Lung (tissue), 12 donors: ENCODE measurements around the gene DCN. TPM values are rescaled to one million over a fixed set of nuclear protein-coding genes. Genes with fewer than 3 reads are reported as not detected.

Experiments
- ATAC-seq: fragments of 200-7000 bp; cut with Tn5 transposase; one replicate; pipeline ENCODE4 v1.9.1; 2020; ENCODE audit warnings: moderate number of reproducible peaks; ENCODE audit not compliant: insufficient read depth, low FRiP score
- DNase-seq, 3 donors: peaks; one replicate each; pipeline ENCODE4 v3.0.0-alpha.2; 2013 to 2017
- H3K27ac ChIP-seq, 2 donors: one replicate each; pipeline ENCODE4 v1.5.1; 2013; ENCODE audit warnings: mild to moderate bottlenecking in 2 of 2, moderate library complexity in 2 of 2, control low read depth in 1 of 2, inconsistent platforms in 1 of 2, low read depth in 1 of 2, low read length in 1 of 2
- H3K27me3 ChIP-seq, 3 donors: one replicate each; pipeline ENCODE4 v1.5.1; 2013; ENCODE audit warnings: low read length in 2 of 3; ENCODE audit not compliant: control insufficient read depth in 3 of 3, insufficient read depth in 3 of 3
- H3K36me3 ChIP-seq, 4 donors: one replicate each; pipeline ENCODE4 v1.5.1; 2013; ENCODE audit warnings: low read length in 4 of 4, mild to moderate bottlenecking in 1 of 4, moderate library complexity in 1 of 4; ENCODE audit not compliant: control insufficient read depth in 4 of 4, insufficient read depth in 4 of 4
- H3K4me1 ChIP-seq, 5 donors: one replicate each; pipeline ENCODE4 v1.5.1; 2013; ENCODE audit warnings: low read length in 5 of 5, mild to moderate bottlenecking in 2 of 5, moderate library complexity in 1 of 5; ENCODE audit not compliant: control insufficient read depth in 5 of 5, insufficient read depth in 5 of 5
- H3K4me3 ChIP-seq: one replicate; pipeline ENCODE4 v1.5.1; 2013; ENCODE audit warnings: mild to moderate bottlenecking, control low read depth, moderate library complexity
- H3K9ac ChIP-seq, 2 donors: one replicate each; pipeline ENCODE4 v1.5.1; 2013; ENCODE audit warnings: low read length in 2 of 2, control low read depth in 1 of 2; ENCODE audit not compliant: insufficient read depth in 1 of 2
- H3K9me3 ChIP-seq, 4 donors: one replicate each; pipeline ENCODE4 v1.5.1; 2013; ENCODE audit warnings: low read length in 3 of 4, mild to moderate bottlenecking in 1 of 4, moderate library complexity in 1 of 4; ENCODE audit not compliant: control insufficient read depth in 4 of 4, insufficient read depth in 3 of 4
- whole genome bisulfite sequencing, 2 donors: extraction: QIAGEN DNeasy Blood & Tissue Kit; methylation state at CpG; one replicate each; pipeline ENCODE4 v1.1.7; 2013; 5-methylcytosine and 5-hydroxymethylcytosine counted together
- polyA plus RNA-seq, 2 donors: library from polyadenylated mRNA; stranded (reverse); fragments of 200-250 nt; gene quantifications; one replicate each; pipeline ENCODE4 v1.2.1, GENCODE V29; 2013
- total RNA-seq, 2 donors: library from RNA; depleted of rRNA in 1 of 2; stranded (reverse); fragments of >200 nt in 1 of 2; gene quantifications; one replicate each; pipeline ENCODE4 v1.2.1, GENCODE V29; 2014 to 2021
- TF ChIP-seq, protein P1 (sequence below): IDR thresholded peaks from 2 replicates; pipeline ENCODE4 v1.5.1; 2012; ENCODE audit warnings: mild to moderate bottlenecking; ENCODE audit errors: control extremely low read depth, extremely low read depth
- donor health status: control.
- donor health status: control.
- donor health status: Bipolar disorder and iron deficiency.
- donor health status: healthy.
- donor health status: DM: yes; HTN: yes; CAD: no.

DCN gene
- total and polyA plus RNA-seq, 4 donors, result 178 to 1,047 (median 509) TPM

DNA sequence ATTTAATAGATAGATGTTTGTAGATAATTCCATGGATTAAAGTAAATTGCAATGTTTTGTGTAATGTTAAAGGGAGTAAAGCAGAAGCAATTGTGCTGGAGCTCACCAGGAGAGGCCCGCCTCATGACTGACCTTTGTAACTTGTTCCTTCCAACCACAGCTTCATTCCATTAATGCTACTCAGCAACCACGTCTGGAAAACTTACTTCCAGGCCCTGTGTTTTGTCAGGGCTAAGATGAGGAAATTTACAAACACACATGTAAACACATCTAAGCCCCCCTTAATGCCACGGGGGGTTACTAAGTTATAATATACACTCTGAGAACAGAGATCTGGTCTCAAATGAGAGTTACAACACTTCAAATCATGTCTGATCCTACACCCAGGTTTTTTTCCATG, 83.7 kb downstream of the DCN start:
- ATAC-seq, result peak; percentile 34
- DNase-seq, result no peak
- 21 to 66% methylated on average over 3 of the region's 3 CpGs for WGBS, 2 donors
- Histone ChIP-seq H3K9me3 (no peaks in the 10 kb centered on the region), H3K27me3 (no peaks in the 10 kb centered on the region), H3K36me3 (peaks cover 0 to 11% (median 3%) of the 10 kb centered on the region in 4 donors), H3K9ac (no peak overlapping the region), H3K27ac (no peak overlapping the region), H3K4me3 (no peak overlapping the region), H3K4me1 (peaks cover 0 to 22% (median 0%) of the 10 kb centered on the region in 5 donors)
- TF ChIP-seq, protein P1, sequence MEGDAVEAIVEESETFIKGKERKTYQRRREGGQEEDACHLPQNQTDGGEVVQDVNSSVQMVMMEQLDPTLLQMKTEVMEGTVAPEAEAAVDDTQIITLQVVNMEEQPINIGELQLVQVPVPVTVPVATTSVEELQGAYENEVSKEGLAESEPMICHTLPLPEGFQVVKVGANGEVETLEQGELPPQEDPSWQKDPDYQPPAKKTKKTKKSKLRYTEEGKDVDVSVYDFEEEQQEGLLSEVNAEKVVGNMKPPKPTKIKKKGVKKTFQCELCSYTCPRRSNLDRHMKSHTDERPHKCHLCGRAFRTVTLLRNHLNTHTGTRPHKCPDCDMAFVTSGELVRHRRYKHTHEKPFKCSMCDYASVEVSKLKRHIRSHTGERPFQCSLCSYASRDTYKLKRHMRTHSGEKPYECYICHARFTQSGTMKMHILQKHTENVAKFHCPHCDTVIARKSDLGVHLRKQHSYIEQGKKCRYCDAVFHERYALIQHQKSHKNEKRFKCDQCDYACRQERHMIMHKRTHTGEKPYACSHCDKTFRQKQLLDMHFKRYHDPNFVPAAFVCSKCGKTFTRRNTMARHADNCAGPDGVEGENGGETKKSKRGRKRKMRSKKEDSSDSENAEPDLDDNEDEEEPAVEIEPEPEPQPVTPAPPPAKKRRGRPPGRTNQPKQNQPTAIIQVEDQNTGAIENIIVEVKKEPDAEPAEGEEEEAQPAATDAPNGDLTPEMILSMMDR, result no peak

DNA sequence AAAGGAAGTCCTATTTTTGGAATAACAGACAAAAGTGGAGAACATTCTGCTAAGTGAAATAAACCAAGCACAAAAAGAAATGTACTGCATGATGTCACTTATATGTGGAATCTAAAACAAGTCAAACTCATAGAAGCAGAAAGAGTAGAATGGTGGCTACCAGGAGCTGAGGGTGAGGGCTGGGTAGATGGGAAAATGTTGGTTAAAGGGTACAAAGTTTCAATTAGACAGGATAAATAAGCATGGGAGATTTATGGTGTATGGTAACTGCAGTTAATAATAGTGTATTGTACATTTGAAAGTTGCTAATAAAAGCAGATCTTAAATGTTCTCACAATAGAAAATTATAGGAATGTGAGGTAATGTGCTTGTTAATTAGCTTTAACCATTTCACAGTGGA, 84.2 kb downstream of the DCN start:
- no peaks in the 10 kb centered on the region for H3K9me3 ChIP-seq
- H3K36me3 ChIP-seq, result peaks cover 0 to 11% (median 3%) of the 10 kb centered on the region in 4 donors
- no peaks in the 10 kb centered on the region for H3K27me3 ChIP-seq
- ATAC-seq (no peak), DNase-seq (no peak)
- H3K4me3 ChIP-seq, result no peak overlapping the region
- no peak overlapping the region for H3K27ac ChIP-seq
- TF ChIP-seq, protein P1, result no peak
- H3K4me1 ChIP-seq, result peaks cover 0 to 19% (median 0%) of the 10 kb centered on the region in 5 donors
- H3K9ac ChIP-seq, result no peak overlapping the region

DNA sequence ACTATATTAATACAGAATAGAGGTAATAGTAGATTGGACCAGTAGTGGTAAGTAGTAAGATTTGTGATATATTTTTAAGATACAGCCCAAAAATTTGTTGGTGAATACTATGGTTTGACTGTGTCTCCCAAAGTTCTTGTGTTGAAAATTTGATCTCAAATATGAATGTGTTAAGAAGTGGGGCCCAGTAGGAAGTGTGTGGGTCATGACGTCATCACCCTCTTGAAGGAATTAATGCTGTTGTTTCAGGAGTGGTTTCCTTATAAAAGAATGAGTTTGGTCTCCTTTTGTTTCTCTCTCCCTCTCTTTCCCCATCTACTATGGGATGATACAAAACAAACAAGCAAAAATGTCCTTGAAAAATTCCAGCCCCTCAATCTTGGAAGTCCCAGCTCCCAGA, 87.7 kb downstream of the DCN start:
- H3K27me3 ChIP-seq, result no peaks in the 10 kb centered on the region
- no peaks in the 10 kb centered on the region for H3K36me3 ChIP-seq
- 72 to 83% methylated on average over 1 of the region's 1 CpG for WGBS, 2 donors
- no peaks in the 10 kb centered on the region for H3K4me1 ChIP-seq
- TF ChIP-seq, protein P1, result no peak
- H3K4me3 ChIP-seq, result no peak overlapping the region
- peaks cover 0 to 4% (median 0%) of the 10 kb centered on the region in 4 donors for H3K9me3 ChIP-seq
- DNase-seq (no peak), ATAC-seq (no peak)
- H3K27ac ChIP-seq, result no peak overlapping the region
- no peak overlapping the region for H3K9ac ChIP-seq

DNA sequence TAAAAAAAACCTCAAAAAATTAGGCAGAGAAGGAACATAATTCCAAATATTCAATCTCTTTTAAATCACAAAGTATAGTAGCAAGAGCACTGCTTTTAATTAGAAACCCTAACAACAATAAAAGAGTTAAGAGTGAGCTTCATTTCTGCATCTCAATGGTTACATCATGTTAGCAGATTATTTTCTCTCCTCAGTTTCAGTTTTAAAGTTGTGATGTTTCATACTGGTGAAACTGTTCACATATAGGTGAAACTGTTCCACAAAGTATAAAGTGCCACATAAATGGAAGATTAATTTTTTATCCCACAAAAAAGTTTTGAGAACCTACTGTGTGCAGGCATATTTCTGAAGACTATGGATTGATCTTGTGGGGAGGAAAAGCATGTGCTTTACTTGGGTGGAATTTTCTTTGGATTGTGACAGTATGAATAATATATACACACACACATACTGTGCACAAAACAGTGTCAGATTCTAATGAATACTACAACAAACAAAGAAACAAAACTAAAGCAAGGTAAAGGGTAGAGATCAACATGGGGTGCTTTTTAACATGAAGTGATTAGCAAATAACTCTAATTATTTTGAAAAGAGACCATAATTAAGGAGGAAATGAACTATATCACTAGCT, 88.5 kb downstream of the DCN start:
- Histone ChIP-seq H3K27ac (no peak overlapping the region), H3K4me3 (no peak overlapping the region), H3K36me3 (no peaks in the 10 kb centered on the region), H3K9me3 (peaks cover 0 to 4% (median 0%) of the 10 kb centered on the region in 4 donors), H3K9ac (no peak overlapping the region), H3K4me1 (no peaks in the 10 kb centered on the region), H3K27me3 (no peaks in the 10 kb centered on the region)
- TF ChIP-seq, protein P1, result no peak
- DNase-seq (no peak), ATAC-seq (no peak)
